ENCODE measurements around the gene RANBP9. TPM values are rescaled to one million over a fixed set of nuclear protein-coding genes. Genes with fewer than 3 reads are reported as not detected.

The RANBP9 gene
- total RNA-seq, 1 donor from 2014 or later, result 42.1 TPM

GRCh38 chr6:13667655-13668054 lies 44.0 kb downstream of the RANBP9 start:
- H3K27ac ChIP-seq (ENCODE audit: low read depth, low read length), result no peak overlapping the region
- H3K9me3 ChIP-seq (ENCODE audit: insufficient read depth, low read depth, low read length), result no peaks in the 10 kb centered on the region
- Mint-ChIP-seq H3K4me3 (ENCODE audit: unreplicated experiment) (no peak overlapping the region), H3K27me3 (ENCODE audit: low read depth, unreplicated experiment) (no peaks in the 10 kb centered on the region), H3K4me1 (ENCODE audit: low read depth, unreplicated experiment) (peaks cover 12% of the 10 kb centered on the region), H3K36me3 (ENCODE audit: low read depth, unreplicated experiment) (no peaks in the 10 kb centered on the region), H3K27ac (ENCODE audit: unreplicated experiment) (no peak overlapping the region), H3K9me3 (ENCODE audit: unreplicated experiment) (peaks cover 6% of the 10 kb centered on the region)
- TF ChIP-seq EZH2 (IDR thresholded peaks at IDR 0.05; ENCODE audit: insufficient read depth, low read length), result no peak
- TF ChIP-seq CTCF (IDR thresholded peaks at IDR 0.05; ENCODE audit: insufficient read depth, low read depth, low read length), result no peak
- peaks cover 99% of the 10 kb centered on the region for H3K79me2 ChIP-seq (ENCODE audit: insufficient read depth, low read length)
- H3K36me3 ChIP-seq (ENCODE audit: insufficient read depth, low read length), result no peaks in the 10 kb centered on the region
- H2AFZ ChIP-seq (ENCODE audit: low read depth, low read length), result no peak overlapping the region
- no peaks in the 10 kb centered on the region for H3K27me3 ChIP-seq (ENCODE audit: insufficient read depth, low read length)
- no peak for DNase-seq (ENCODE audit: low read depth)
- H3K4me1 ChIP-seq (ENCODE audit: insufficient read depth, low read length), result no peaks in the 10 kb centered on the region
- H3K4me2 ChIP-seq (ENCODE audit: low read length), result no peak overlapping the region
- peaks cover 68% of the 10 kb centered on the region for H4K20me1 ChIP-seq (ENCODE audit: insufficient read depth, low read length)
- H3K9ac ChIP-seq (ENCODE audit: low read length), result no peak overlapping the region
- FAIRE-seq, result no peak
- no peak overlapping the region for H3K4me3 ChIP-seq (ENCODE audit: insufficient read depth, low read depth, low read length)

- peaks cover 70% of the 10 kb centered on the region for H4K20me1 ChIP-seq (ENCODE audit: insufficient read depth, low read length)
- H3K79me2 ChIP-seq (ENCODE audit: insufficient read depth, low read length), result peaks cover 99% of the 10 kb centered on the region
- H3K4me1 ChIP-seq (ENCODE audit: insufficient read depth, low read length), result no peaks in the 10 kb centered on the region
- H3K9me3 ChIP-seq (ENCODE audit: insufficient read depth, low read depth, low read length), result no peaks in the 10 kb centered on the region
- Mint-ChIP-seq H3K36me3 (ENCODE audit: low read depth, unreplicated experiment) (no peaks in the 10 kb centered on the region), H3K27ac (ENCODE audit: unreplicated experiment) (no peak overlapping the region), H3K27me3 (ENCODE audit: low read depth, unreplicated experiment) (no peaks in the 10 kb centered on the region), H3K4me3 (ENCODE audit: unreplicated experiment) (no peak overlapping the region), H3K9me3 (ENCODE audit: unreplicated experiment) (peaks cover 6% of the 10 kb centered on the region), H3K4me1 (ENCODE audit: low read depth, unreplicated experiment) (peaks cover 10% of the 10 kb centered on the region)
- H3K36me3 ChIP-seq (ENCODE audit: insufficient read depth, low read length), result no peaks in the 10 kb centered on the region
- no peak overlapping the region for H3K9ac ChIP-seq (ENCODE audit: low read length)
- no peak for TF ChIP-seq CTCF (IDR thresholded peaks at IDR 0.05; ENCODE audit: insufficient read depth, low read depth, low read length)
- no peak for TF ChIP-seq EZH2 (IDR thresholded peaks at IDR 0.05; ENCODE audit: insufficient read depth, low read length)
- H3K4me3 ChIP-seq (ENCODE audit: insufficient read depth, low read depth, low read length), result no peak overlapping the region
- H3K27me3 ChIP-seq (ENCODE audit: insufficient read depth, low read length), result no peaks in the 10 kb centered on the region
- DNase-seq (ENCODE audit: low read depth) (peak; percentile 16), FAIRE-seq (no peak)
- no peak overlapping the region for H3K4me2 ChIP-seq (ENCODE audit: low read length)
- no peak overlapping the region for H3K27ac ChIP-seq (ENCODE audit: low read depth, low read length)
- no peak overlapping the region for H2AFZ ChIP-seq (ENCODE audit: low read depth, low read length)
Measured at GRCh38 chr6:13666194-13667105, 45.2 kb downstream of the RANBP9 start.
